ENCODE data around the gene TPRN. TPM values are rescaled to one million over a fixed set of nuclear protein-coding genes. Genes with fewer than 3 reads are reported as not detected.

TPRN gene
- total RNA-seq, 1 donor from 2014 or later: 18.0 TPM

DNA sequence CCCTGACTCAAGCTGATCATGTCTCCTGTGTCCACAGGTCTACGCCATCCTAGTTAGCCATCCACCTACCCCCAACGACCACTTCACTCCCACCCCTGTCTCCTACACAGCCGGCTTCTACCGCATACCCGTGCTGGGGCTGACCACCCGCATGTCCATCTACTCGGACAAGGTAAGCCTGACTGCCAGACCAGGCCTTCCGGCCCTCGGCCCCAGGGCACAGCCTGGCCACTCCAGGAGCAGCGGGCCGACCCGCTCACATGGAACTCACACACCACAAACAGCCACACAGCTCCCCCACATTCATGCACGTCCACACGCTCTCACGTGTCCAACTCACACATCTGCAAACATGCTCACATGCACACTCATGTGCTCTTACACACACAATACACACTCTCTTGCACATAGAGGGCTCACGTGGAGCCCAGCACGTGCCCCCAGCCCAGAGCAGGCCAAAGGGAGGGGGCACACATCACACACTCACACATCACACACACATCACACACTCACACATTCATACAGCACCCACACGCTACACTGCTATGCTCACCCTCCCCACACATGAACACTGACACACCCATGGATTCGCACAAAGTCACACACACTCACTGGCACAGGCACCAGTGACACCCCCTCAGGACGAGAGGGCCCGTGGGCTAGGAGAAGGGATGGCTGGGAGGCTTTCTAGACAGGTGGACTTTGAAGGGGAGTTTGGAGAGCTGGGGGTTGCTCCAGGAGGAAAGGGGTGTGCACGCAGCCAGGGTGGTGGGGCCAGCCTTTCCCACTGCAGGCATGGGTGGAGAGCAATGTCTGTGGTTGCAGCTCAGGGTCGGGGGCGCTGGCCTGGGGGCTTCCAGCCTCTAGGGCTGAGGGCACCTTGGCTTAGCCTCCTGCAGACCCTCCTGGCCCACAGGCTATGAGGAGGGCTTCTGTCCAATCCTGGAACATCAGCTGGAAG is 58.3 kb downstream of the TPRN start:
- peaks cover 92% of the 10 kb centered on the region for H3K27me3 ChIP-seq (ENCODE audit: low read depth)
- intact Hi-C loops (cut with micrococcal nuclease): no loop called here

More for the DNA sequence above, 58.3 kb downstream of the TPRN start:
- no peaks in the 10 kb centered on the region for H3K36me3 ChIP-seq
- no peak for TF ChIP-seq CTCF (IDR thresholded peaks at IDR 0.05; ENCODE audit: borderline replicate concordance)
- no peak for DNase-seq
- H3K27ac ChIP-seq (replicated peaks): no peak overlapping the region
- H3K9me3 ChIP-seq (replicated peaks): no peaks in the 10 kb centered on the region
- H3K4me3 ChIP-seq: no peak overlapping the region
- H3K4me1 ChIP-seq: peaks cover 10% of the 10 kb centered on the region

Small RNA genes within 50 kb of the gene (microRNA-seq; reads per million reads assigned to microRNA genes)
- gene MIR3621: not detected

Other genes with a start within 250 kb of the TPRN start
- 7.8 TPM for gene LCN12, start 248.5 kb downstream of the TPRN start, total RNA-seq
- 3,579 TPM for gene PTGDS, start 223.2 kb downstream of the TPRN start, total RNA-seq
- 11.7 TPM for gene LCNL1, start 217.7 kb downstream of the TPRN start, total RNA-seq
- 19.8 TPM for gene PAXX, start 208.3 kb downstream of the TPRN start, total RNA-seq
- gene CLIC3, start 204.2 kb downstream of the TPRN start, total RNA-seq: 1.6 TPM
- gene ABCA2, start 172.5 kb downstream of the TPRN start, total RNA-seq: 29.9 TPM
- not detected for gene FUT7, start 168.7 kb downstream of the TPRN start, total RNA-seq
- 63.9 TPM for gene NPDC1, start 154.6 kb downstream of the TPRN start, total RNA-seq
- gene ENTPD2, start 146.7 kb downstream of the TPRN start, total RNA-seq: 1.5 TPM
- gene SAPCD2, start 130.2 kb downstream of the TPRN start, total RNA-seq: 0.25 TPM
- gene UAP1L1, start 123.2 kb downstream of the TPRN start, total RNA-seq: 11.5 TPM
- 20.6 TPM for gene MAN1B1, start 113.8 kb downstream of the TPRN start, total RNA-seq
- gene DPP7, start 86.0 kb downstream of the TPRN start, total RNA-seq: 130 TPM
- not detected for gene GRIN1, start 61.6 kb downstream of the TPRN start, total RNA-seq
- gene LRRC26, start 30.7 kb downstream of the TPRN start, total RNA-seq: not detected
- not detected for gene TMEM210, start 28.7 kb downstream of the TPRN start, total RNA-seq
- gene ANAPC2, start 12.2 kb downstream of the TPRN start, total RNA-seq: 34.7 TPM
- 72.3 TPM for gene SSNA1, start 12.1 kb downstream of the TPRN start, total RNA-seq
- 47.6 TPM for gene TMEM203, start 4.9 kb upstream of the TPRN start, total RNA-seq
- gene NDOR1, start 5.0 kb upstream of the TPRN start, total RNA-seq: 6.5 TPM
- 31.5 TPM for gene RNF208, start 21.5 kb upstream of the TPRN start, total RNA-seq
- 0.27 TPM for gene CYSRT1, start 24.4 kb upstream of the TPRN start, total RNA-seq
- gene RNF224, start 26.8 kb upstream of the TPRN start, total RNA-seq: not detected
- not detected for gene SLC34A3, start 30.2 kb upstream of the TPRN start, total RNA-seq
- 463 TPM for gene TUBB4B, start 40.5 kb upstream of the TPRN start, total RNA-seq
- gene STPG3, start 50.5 kb upstream of the TPRN start, total RNA-seq: 0.58 TPM
- gene NELFB, start 54.6 kb upstream of the TPRN start, total RNA-seq: 35.2 TPM
- gene TOR4A, start 77.0 kb upstream of the TPRN start, total RNA-seq: 16.3 TPM
- 5.1 TPM for gene NRARP, start 101.5 kb upstream of the TPRN start, total RNA-seq
- gene EXD3, start 222.4 kb upstream of the TPRN start, total RNA-seq: 9.2 TPM
- 2.0 TPM for gene NOXA1, start 222.7 kb upstream of the TPRN start, total RNA-seq
- not detected for gene ENTPD8, start 240.6 kb upstream of the TPRN start, total RNA-seq